SK-N-MC (cell line): ENCODE data around the gene TVP23A.

Experiments used
- EZH2 ChIP-seq: fragments of 200-600 bp; sonication (generic); IDR thresholded peaks from one replicate; pipeline ENCODE4 v1.6.1; 2017; ENCODE audit warnings: antibody characterized with exemption
- POLR2AphosphoS5 ChIP-seq: IDR thresholded peaks from 2 replicates; pipeline ENCODE4 v1.6.1; 2012; ENCODE audit warnings: mild to moderate bottlenecking, low read depth, low read length, borderline replicate concordance

GRCh38 chr16:10806698-10807097, 11.9 kb downstream of the TVP23A start:
- TF ChIP-seq POLR2AphosphoS5: no peak
- TF ChIP-seq EZH2: no peak
